GM12878 (cell line): Measurements from ENCODE around the gene CAMKK1. TPM values are rescaled to one million over a fixed set of nuclear protein-coding genes. Genes with fewer than 3 reads are reported as not detected.

Source experiments
- ATAC-seq: fragments of 200-7000 bp; cut with Tn5 transposase; 3 replicates; pipeline ENCODE4 v1.9.1; 2020; ENCODE audit warnings: mild to moderate bottlenecking, moderate library complexity
- BruUV-seq: library from RNA; stranded (reverse); fragments of 400-500 nt; replicated peaks from 2 replicates; lab custom pipeline; 2021; lab: Mats Ljungman, UMichigan
- CTCF ChIA-PET: fragments of 300-600 bp; sonication (Branson Sonifier 250); formaldehyde crosslinking; extraction: SDS; loops from one replicate; lab custom pipeline; 2021; ENCODE audit warnings: inconsistent platforms; lab: Yijun Ruan, JAX
- POLR2A ChIA-PET: fragments of 350-600 bp; formaldehyde crosslinking; extraction: SDS; loops from one replicate; lab custom pipeline; 2021; ENCODE audit warnings: inconsistent platforms; lab: Charles Lee
- RAD21 ChIA-PET: fragments of 300-600 bp; sonication (Branson Sonifier 250); formaldehyde crosslinking; loops from one replicate; lab custom pipeline; 2023; ENCODE audit warnings: antibody characterized with exemption; ENCODE audit not compliant: unreplicated experiment; lab: Charles Lee
- SMC1A ChIA-PET: fragments of 300-600 bp; sonication (Branson Sonifier 250); formaldehyde crosslinking; loops from one replicate; lab custom pipeline; 2023; ENCODE audit not compliant: unreplicated experiment, uncharacterized antibody; lab: Charles Lee
- DNase-seq: peaks from one replicate; pipeline ENCODE4 v3.0.0-alpha.2; 2011; ENCODE audit warnings: low read depth, low spot score
- FAIRE-seq: peaks from 3 replicates; lab custom pipeline; 2011; peaks lifted over from hg19 to GRCh38; lab: Jason Lieb, UNC
- H2AFZ ChIP-seq: 2 replicates; pipeline ENCODE4 v1.6.0; 2011; ENCODE audit warnings: low read depth, low read length, control low read depth; ENCODE audit not compliant: control insufficient read depth
- H3K27ac ChIP-seq: 2 replicates; pipeline ENCODE4 v1.5.1; 2011; ENCODE audit warnings: control low read depth; ENCODE audit not compliant: control insufficient read depth, insufficient read depth
- H3K27me3 ChIP-seq, 2 experiments: replicated peaks in 1 of 2; 2 replicates each; pipeline versions ENCODE4 v1.6.0 to v1.6.1; 2011; ENCODE audit warnings: low read length in 1 of 2; ENCODE audit not compliant: control insufficient read depth in 2 of 2, insufficient read depth in 2 of 2
- H3K36me3 ChIP-seq, 2 experiments: 2 replicates each; pipeline ENCODE4 v1.5.1; 2011; ENCODE audit warnings: low read length in 1 of 2; ENCODE audit not compliant: control insufficient read depth in 2 of 2, insufficient read depth in 2 of 2
- H3K4me1 ChIP-seq: 2 replicates; pipeline ENCODE4 v1.6.1; 2011; ENCODE audit warnings: mild to moderate bottlenecking, low read length, moderate library complexity, mixed read lengths; ENCODE audit not compliant: control insufficient read depth, insufficient read depth
- H3K4me2 ChIP-seq: 2 replicates; pipeline ENCODE4 v1.6.0; 2011; ENCODE audit warnings: control low read depth; ENCODE audit not compliant: control insufficient read depth, insufficient read depth
- H3K4me3 ChIP-seq: fragments of 200-600 bp; sonication (generic); 2 replicates; pipeline ENCODE4 v1.5.1; 2016
- H3K79me2 ChIP-seq: 2 replicates; pipeline ENCODE4 v1.6.0; 2011; ENCODE audit warnings: low read length; ENCODE audit not compliant: control insufficient read depth, insufficient read depth
- H3K9ac ChIP-seq: 2 replicates; pipeline ENCODE4 v1.8.0; 2011; ENCODE audit warnings: low read length, control low read depth, mixed read lengths; ENCODE audit not compliant: control insufficient read depth, insufficient read depth
- H3K9me3 ChIP-seq: replicated peaks from 3 replicates; pipeline ENCODE4 v1.5.1; 2011; ENCODE audit warnings: mild to moderate bottlenecking, low read length; ENCODE audit not compliant: control insufficient read depth, insufficient read depth
- H4K20me1 ChIP-seq: 2 replicates; pipeline ENCODE4 v1.6.0; 2011; ENCODE audit not compliant: control insufficient read depth, insufficient read depth
- CBX5 ChIP-seq: sonication (generic); IDR thresholded peaks from 2 replicates; pipeline ENCODE4 v1.6.1; 2016; ENCODE audit warnings: low read depth, moderate library complexity, mild to moderate bottlenecking, inconsistent platforms
- KAT2A ChIP-seq: conservative IDR thresholded peaks from 2 replicates; pipeline ENCODE4 v1.6.1; 2011; ENCODE audit warnings: low read depth, low read length; ENCODE audit not compliant: control insufficient read depth
- POLR2AphosphoS5 ChIP-seq: IDR thresholded peaks from 2 replicates; pipeline ENCODE4 v1.6.1; 2011; ENCODE audit warnings: mild to moderate bottlenecking, low read length, inconsistent platforms
- SREBF2 ChIP-seq: IDR thresholded peaks from 2 replicates; pipeline ENCODE4 v1.6.1; 2012; ENCODE audit warnings: mild to moderate bottlenecking, low read length
- WGBS: methylation state at CpG from one replicate; pipeline ENCODE4 v1.1.6; 2016; ENCODE audit warnings: low lambda C conversion rate; ENCODE audit not compliant: insufficient replicate concordance, insufficient coverage; ENCODE audit errors: missing lambda C conversion rate; 5-methylcytosine and 5-hydroxymethylcytosine counted together
- in situ Hi-C: fragments of 300-500 bp; cut with MboI; formaldehyde crosslinking; loops from 9 replicates; pipeline ENCODE4 v1.14.3; 2018; ENCODE audit warnings: mixed read lengths
- intact Hi-C: fragments of 100-400 bp; cut with micrococcal nuclease; formaldehyde crosslinking; loops from one replicate; pipeline ENCODE4 v1.14.2; 2022; ENCODE audit not compliant: unreplicated experiment
- polyA plus RNA-seq, 11 experiments: library from polyadenylated mRNA; depleted of rRNA in 4 of 11; unstranded in 6 of 11; stranded (reverse) in 5 of 11; fragments of >200 nt; fragmentation: Nextera tagmentation in 4 of 11; fragmentation: Illumina TruSeq in 1 of 11; extraction: Ambion mirVana in 4 of 11; extraction: Trizol in 1 of 11; gene quantifications; 1 replicate in 1 of 11; 2 replicates in 10 of 11; pipeline versions ENCODE4 v1.2.1 to v1.2.3, GENCODE V29; 2011 to 2016; ENCODE audit warnings: inconsistent platforms in 2 of 11, missing spikeins in 2 of 11, low read depth in 1 of 11
- total RNA-seq, 4 experiments: library from RNA; depleted of rRNA in 3 of 4; stranded (reverse); fragments of >200 nt in 3 of 4; fragmentation: Illumina TruSeq in 1 of 4; extraction: Trizol in 1 of 4; gene quantifications; 2 replicates each; pipeline versions ENCODE4 v1.2.1 to v1.2.3, GENCODE V29; 2013 to 2021

CAMKK1 gene
- total and polyA plus RNA-seq, 10 of the 15 experiments (the other 5 are each of a cell fraction or from before 2014, with no cell fraction given): 0.06 to 0.84 (median 0.37) TPM

DNA sequence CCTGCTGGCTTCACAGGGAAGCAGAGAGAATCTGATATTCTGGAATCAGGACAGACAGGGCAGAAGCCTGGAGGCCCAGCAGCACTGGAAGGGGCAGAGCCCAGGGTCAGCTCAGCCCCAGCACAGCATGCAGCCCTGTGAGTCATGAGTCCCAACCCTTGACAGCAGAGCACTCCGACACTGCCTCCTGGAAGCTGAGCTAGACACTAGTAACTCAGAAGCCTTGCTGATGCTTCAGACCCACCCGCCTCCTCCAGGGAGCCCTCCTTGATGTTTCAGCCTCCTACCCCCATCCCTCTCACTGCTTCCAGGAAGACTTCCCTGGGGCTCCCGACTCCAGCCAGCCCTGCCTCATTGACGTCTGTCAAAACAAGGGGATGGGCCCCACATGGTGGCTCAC is 6.9 kb downstream of the CAMKK1 start:
- intact Hi-C loops (no loop called here), in situ Hi-C loops (no loop called here)
- ATAC-seq (no peak), DNase-seq (no peak), FAIRE-seq (no peak)
- H3K27ac ChIP-seq: no peak overlapping the region
- no peaks in the 10 kb centered on the region for H4K20me1 ChIP-seq
- no peaks in the 10 kb centered on the region for H3K36me3 ChIP-seq
- SMC1A ChIA-PET: no interaction called here
- no peak overlapping the region for H3K4me3 ChIP-seq
- POLR2A ChIA-PET: no interaction called here
- peaks cover 0 to 2% of the 10 kb centered on the region in 2 experiments; a peak in 1 of 4 replicates for H3K27me3 ChIP-seq
- H3K79me2 ChIP-seq: no peaks in the 10 kb centered on the region
- RAD21 ChIA-PET: no interaction called here
- CTCF ChIA-PET: no interaction called here
- H3K4me2 ChIP-seq: no peak overlapping the region
- BruUV-seq: no TSS peak
- H3K9me3 ChIP-seq: no peaks in the 10 kb centered on the region
- no peak overlapping the region for H3K9ac ChIP-seq
- no peaks in the 10 kb centered on the region; the same call in 1 of the 2 replicates for H3K4me1 ChIP-seq
- TF ChIP-seq KAT2A: no peak
- H2AFZ ChIP-seq: no peak overlapping the region
- WGBS: 67% methylated on average over 4 of the region's 4 CpGs

DNA sequence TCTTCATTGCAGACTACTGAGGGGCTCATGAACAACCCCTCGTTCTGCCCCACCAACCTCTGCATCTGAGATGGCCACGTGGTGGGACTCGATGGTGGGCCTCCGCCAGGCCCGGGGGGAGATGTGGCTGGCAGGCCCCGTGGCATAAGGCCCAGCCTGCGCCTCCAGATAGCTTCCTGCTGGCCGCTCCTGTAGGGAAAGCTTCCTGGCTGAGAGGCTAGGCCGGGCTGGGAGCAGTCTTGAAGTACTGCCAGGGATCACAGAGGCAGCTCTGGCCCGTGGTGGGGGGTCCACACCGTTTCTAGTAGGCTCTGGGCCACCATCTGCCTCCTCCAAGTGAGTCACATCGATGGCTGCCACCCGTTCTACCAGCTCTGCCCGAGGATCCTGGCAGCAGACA is 7.6 kb downstream of the CAMKK1 start:
- H3K4me1 ChIP-seq: no peaks in the 10 kb centered on the region; the same call in 1 of the 2 replicates
- H3K4me2 ChIP-seq: no peak overlapping the region
- H3K4me3 ChIP-seq: no peak overlapping the region
- no peak overlapping the region for H3K27ac ChIP-seq
- BruUV-seq: no TSS peak
- no peak overlapping the region for H2AFZ ChIP-seq
- no peaks in the 10 kb centered on the region for H3K9me3 ChIP-seq
- 44% methylated on average over 14 of the region's 14 CpGs for WGBS
- in situ Hi-C loops (no loop called here), intact Hi-C loops (no loop called here)
- TF ChIP-seq CBX5: no peak
- TF ChIP-seq SREBF2: no peak
- no peak for TF ChIP-seq POLR2AphosphoS5
- no peak overlapping the region for H3K9ac ChIP-seq
- RAD21 ChIA-PET: interaction anchor here (0.6 kb wide), 1 partner anchor 163 kb away, joined by 3 read pairs; no protein-coding TSS in a partner anchor
- FAIRE-seq (no peak), ATAC-seq (no peak), DNase-seq (no peak)
- H3K79me2 ChIP-seq: no peaks in the 10 kb centered on the region
- no peaks in the 10 kb centered on the region for H3K27me3 ChIP-seq
- no peaks in the 10 kb centered on the region for H4K20me1 ChIP-seq
- CTCF ChIA-PET: interaction anchor here (1.4 kb wide), 1 partner anchor 29 kb away, joined by 3 read pairs; no protein-coding TSS in a partner anchor
- POLR2A ChIA-PET: no interaction called here
- SMC1A ChIA-PET: interaction anchor here (1.0 kb wide), 1 partner anchor 9 kb away, joined by 3 read pairs; no protein-coding TSS in a partner anchor
- H3K36me3 ChIP-seq: no peaks in the 10 kb centered on the region
